ENCODE results near the gene ACER1. TPM values are rescaled to one million over a fixed set of nuclear protein-coding genes. Genes with fewer than 3 reads are reported as not detected.
"Not testable (repeated sequence)": the region's sequence is repeated elsewhere in the genome, so short reads cannot be mapped to it uniquely, and the experiment has no call there.

The ACER1 gene
- polyA plus RNA-seq, 1 donor (not counting 4 experiments of a cell fraction or from before 2014, with no cell fraction given), result 0.38 TPM

GRCh38 chr19:6350688-6351087 is 17.3 kb upstream of the ACER1 start:
- Histone ChIP-seq H3K4me1 (ENCODE audit: control insufficient read depth, extremely low read depth, insufficient read depth, low read length) (no peaks in the 10 kb centered on the region), H3K9ac (ENCODE audit: control insufficient read depth, extremely low read depth, insufficient read depth, low read length) (no peak overlapping the region), H3K36me3 (ENCODE audit: control insufficient read depth in 2 of 2, extremely low read depth in 1 of 2, insufficient read depth in 2 of 2, low read length in 2 of 2) (no peaks in the 10 kb centered on the region), H2AFZ (ENCODE audit: control insufficient read depth, low read length) (no peak overlapping the region), H3K4me2 (ENCODE audit: control insufficient read depth, extremely low read depth, insufficient read depth, low read depth, low read length) (no peak overlapping the region), H3K9me1 (ENCODE audit: control insufficient read depth, extremely low read depth, insufficient read depth, low read length) (no peaks in the 10 kb centered on the region), H3K79me2 (ENCODE audit: control insufficient read depth, insufficient read depth, low read length) (no peaks in the 10 kb centered on the region), H3K4me3 (ENCODE audit: control insufficient read depth in 2 of 3, extremely low read depth in 1 of 3, insufficient read depth in 2 of 3, low read depth in 1 of 3, low read length in 3 of 3) (no peak overlapping the region), H3K9me3 (ENCODE audit: control insufficient read depth, low read depth, low read length) (no peaks in the 10 kb centered on the region), H3K27ac (ENCODE audit: control insufficient read depth, insufficient read depth, low read length) (no peak overlapping the region), H4K20me1 (ENCODE audit: control insufficient read depth, extremely low read depth, insufficient read depth, low read length) (no peaks in the 10 kb centered on the region), H3K27me3 (ENCODE audit: control insufficient read depth, extremely low read depth, insufficient read depth, low read length) (no peaks in the 10 kb centered on the region)
- TF ChIP-seq, protein P1, sequence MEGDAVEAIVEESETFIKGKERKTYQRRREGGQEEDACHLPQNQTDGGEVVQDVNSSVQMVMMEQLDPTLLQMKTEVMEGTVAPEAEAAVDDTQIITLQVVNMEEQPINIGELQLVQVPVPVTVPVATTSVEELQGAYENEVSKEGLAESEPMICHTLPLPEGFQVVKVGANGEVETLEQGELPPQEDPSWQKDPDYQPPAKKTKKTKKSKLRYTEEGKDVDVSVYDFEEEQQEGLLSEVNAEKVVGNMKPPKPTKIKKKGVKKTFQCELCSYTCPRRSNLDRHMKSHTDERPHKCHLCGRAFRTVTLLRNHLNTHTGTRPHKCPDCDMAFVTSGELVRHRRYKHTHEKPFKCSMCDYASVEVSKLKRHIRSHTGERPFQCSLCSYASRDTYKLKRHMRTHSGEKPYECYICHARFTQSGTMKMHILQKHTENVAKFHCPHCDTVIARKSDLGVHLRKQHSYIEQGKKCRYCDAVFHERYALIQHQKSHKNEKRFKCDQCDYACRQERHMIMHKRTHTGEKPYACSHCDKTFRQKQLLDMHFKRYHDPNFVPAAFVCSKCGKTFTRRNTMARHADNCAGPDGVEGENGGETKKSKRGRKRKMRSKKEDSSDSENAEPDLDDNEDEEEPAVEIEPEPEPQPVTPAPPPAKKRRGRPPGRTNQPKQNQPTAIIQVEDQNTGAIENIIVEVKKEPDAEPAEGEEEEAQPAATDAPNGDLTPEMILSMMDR (optimal IDR thresholded peaks at IDR 0.05 in 1 of 3, IDR thresholded peaks at IDR 0.05 in 1 of 3, conservative IDR thresholded peaks at IDR 0.05 in 1 of 3; ENCODE audit: extremely low read depth in 1 of 3, insufficient read depth in 2 of 3, low read length in 3 of 3), result no peak
- no peak for TF ChIP-seq EZH2 (IDR thresholded peaks at IDR 0.05; ENCODE audit: low read length)
- FAIRE-seq, result no peak
- no peak for DNase-seq (ENCODE audit: low read depth, low spot score)
- dilution Hi-C loops (cut with MboI; ENCODE audit: extremely low pct_ligation_motif_present, low sequenced_read_pairs), result no loop called here

- dilution Hi-C loops (cut with MboI; ENCODE audit: extremely low pct_ligation_motif_present, low sequenced_read_pairs); H3K9me1 ChIP-seq (ENCODE audit: control insufficient read depth, extremely low read depth, insufficient read depth, low read length); H3K27me3 ChIP-seq (ENCODE audit: control insufficient read depth, extremely low read depth, insufficient read depth, low read length); H3K4me3 ChIP-seq (ENCODE audit: control insufficient read depth in 2 of 3, extremely low read depth in 1 of 3, insufficient read depth in 2 of 3, low read depth in 1 of 3, low read length in 3 of 3); DNase-seq (ENCODE audit: low read depth, low spot score); H3K4me2 ChIP-seq (ENCODE audit: control insufficient read depth, extremely low read depth, insufficient read depth, low read depth, low read length); H3K9me3 ChIP-seq (ENCODE audit: control insufficient read depth, low read depth, low read length); H3K27ac ChIP-seq (ENCODE audit: control insufficient read depth, insufficient read depth, low read length); H3K9ac ChIP-seq (ENCODE audit: control insufficient read depth, extremely low read depth, insufficient read depth, low read length); H3K4me1 ChIP-seq (ENCODE audit: control insufficient read depth, extremely low read depth, insufficient read depth, low read length); H3K79me2 ChIP-seq (ENCODE audit: control insufficient read depth, insufficient read depth, low read length); H2AFZ ChIP-seq (ENCODE audit: control insufficient read depth, low read length); H4K20me1 ChIP-seq (ENCODE audit: control insufficient read depth, extremely low read depth, insufficient read depth, low read length); FAIRE-seq; H3K36me3 ChIP-seq (ENCODE audit: control insufficient read depth in 2 of 2, extremely low read depth in 1 of 2, insufficient read depth in 2 of 2, low read length in 2 of 2): not testable (repeated sequence)
These were observed 15.9 kb upstream of the ACER1 start for GRCh38 chr19:6349271-6349670.

GRCh38 chr19:6343462-6343861 is 10.1 kb upstream of the ACER1 start:
- no peaks in the 10 kb centered on the region for H4K20me1 ChIP-seq (ENCODE audit: control insufficient read depth, extremely low read depth, insufficient read depth, low read length)
- H3K79me2 ChIP-seq (ENCODE audit: control insufficient read depth, insufficient read depth, low read length), result no peaks in the 10 kb centered on the region
- no peak overlapping the region for H3K27ac ChIP-seq (ENCODE audit: control insufficient read depth, insufficient read depth, low read length)
- no peaks in the 10 kb centered on the region for H3K9me3 ChIP-seq (ENCODE audit: control insufficient read depth, low read depth, low read length)
- dilution Hi-C loops (cut with MboI; ENCODE audit: extremely low pct_ligation_motif_present, low sequenced_read_pairs), result no loop called here
- no peak overlapping the region for H3K9ac ChIP-seq (ENCODE audit: control insufficient read depth, extremely low read depth, insufficient read depth, low read length)
- FAIRE-seq (no peak), DNase-seq (ENCODE audit: low read depth, low spot score) (no peak)
- no peaks in the 10 kb centered on the region for H3K4me1 ChIP-seq (ENCODE audit: control insufficient read depth, extremely low read depth, insufficient read depth, low read length)
- no peak overlapping the region for H3K4me2 ChIP-seq (ENCODE audit: control insufficient read depth, extremely low read depth, insufficient read depth, low read depth, low read length)
- TF ChIP-seq EZH2 (IDR thresholded peaks at IDR 0.05; ENCODE audit: low read length), result no peak
- TF ChIP-seq, protein P1 (optimal IDR thresholded peaks at IDR 0.05 in 1 of 3, IDR thresholded peaks at IDR 0.05 in 1 of 3, conservative IDR thresholded peaks at IDR 0.05 in 1 of 3; ENCODE audit: extremely low read depth in 1 of 3, insufficient read depth in 2 of 3, low read length in 3 of 3), result no peak
- H2AFZ ChIP-seq (ENCODE audit: control insufficient read depth, low read length), result no peak overlapping the region
- no peaks in the 10 kb centered on the region for H3K9me1 ChIP-seq (ENCODE audit: control insufficient read depth, extremely low read depth, insufficient read depth, low read length)
- H3K4me3 ChIP-seq (ENCODE audit: control insufficient read depth in 2 of 3, extremely low read depth in 1 of 3, insufficient read depth in 2 of 3, low read depth in 1 of 3, low read length in 3 of 3), result no peak overlapping the region
- no peaks in the 10 kb centered on the region for H3K36me3 ChIP-seq (ENCODE audit: control insufficient read depth in 2 of 2, extremely low read depth in 1 of 2, insufficient read depth in 2 of 2, low read length in 2 of 2)
- H3K27me3 ChIP-seq (ENCODE audit: control insufficient read depth, extremely low read depth, insufficient read depth, low read length), result no peaks in the 10 kb centered on the region

All from keratinocyte (primary cell).